ENCODE data around the gene KIAA0930.
"Not testable (repeated sequence)": the region's sequence is repeated elsewhere in the genome, so short reads cannot be mapped to it uniquely, and the experiment has no call there.

The KIAA0930 gene

GRCh38 chr22:45259754-45260394 lies 19.2 kb upstream of the KIAA0930 start:
- no peak overlapping the region for H3K27ac ChIP-seq
- no peaks in the 10 kb centered on the region for H3K27me3 ChIP-seq (replicated peaks)
- TF ChIP-seq CTCF (IDR thresholded peaks at IDR 0.05; ENCODE audit: low read depth, low read length, missing control alignments), result no peak
- H3K36me3 ChIP-seq (replicated peaks), result no peaks in the 10 kb centered on the region
- H3K4me3 ChIP-seq (ENCODE audit: low read depth, low read length), result no peak overlapping the region
- DNase-seq, result no peak
- in situ Hi-C loops (cut with HindIII; ENCODE audit: low pct_ligation_motif_present, low sequenced_read_pairs), result no loop called here

GRCh38 chr22:45257941-45258340 lies 17.2 kb upstream of the KIAA0930 start:
- H3K36me3 ChIP-seq (replicated peaks); H3K27ac ChIP-seq; H3K4me3 ChIP-seq (ENCODE audit: low read depth, low read length); in situ Hi-C loops (cut with HindIII; ENCODE audit: low pct_ligation_motif_present, low sequenced_read_pairs); H3K27me3 ChIP-seq (replicated peaks); DNase-seq: not testable (repeated sequence)

GRCh38 chr22:45254789-45255278 lies 14.1 kb upstream of the KIAA0930 start:
- in situ Hi-C loops (cut with HindIII; ENCODE audit: low pct_ligation_motif_present, low sequenced_read_pairs), result no loop called here
- H3K27ac ChIP-seq, result no peak overlapping the region
- no peak for DNase-seq
- H3K36me3 ChIP-seq (replicated peaks), result no peaks in the 10 kb centered on the region
- H3K27me3 ChIP-seq (replicated peaks), result no peaks in the 10 kb centered on the region
- no peak overlapping the region for H3K4me3 ChIP-seq (ENCODE audit: low read depth, low read length)
- no peak for TF ChIP-seq CTCF (IDR thresholded peaks at IDR 0.05; ENCODE audit: low read depth, low read length, missing control alignments)

- Histone ChIP-seq H3K27ac (no peak overlapping the region), H3K36me3 (replicated peaks) (no peaks in the 10 kb centered on the region), H3K4me3 (ENCODE audit: low read depth, low read length) (no peak overlapping the region), H3K27me3 (replicated peaks) (no peaks in the 10 kb centered on the region)
- in situ Hi-C loops (cut with HindIII; ENCODE audit: low pct_ligation_motif_present, low sequenced_read_pairs), result no loop called here
- TF ChIP-seq CTCF (IDR thresholded peaks at IDR 0.05; ENCODE audit: low read depth, low read length, missing control alignments), result no peak
- no peak for DNase-seq
These were observed 13.7 kb upstream of the KIAA0930 start for GRCh38 chr22:45254388-45254787.

- H3K36me3 ChIP-seq (replicated peaks), result no peaks in the 10 kb centered on the region
- H3K27ac ChIP-seq, result no peak overlapping the region
- no peak overlapping the region for H3K4me3 ChIP-seq (ENCODE audit: low read depth, low read length)
- no peak for TF ChIP-seq CTCF (IDR thresholded peaks at IDR 0.05; ENCODE audit: low read depth, low read length, missing control alignments)
- DNase-seq, result no peak
- in situ Hi-C loops (cut with HindIII; ENCODE audit: low pct_ligation_motif_present, low sequenced_read_pairs), result no loop called here
- H3K27me3 ChIP-seq (replicated peaks), result no peaks in the 10 kb centered on the region
These were observed 12.4 kb upstream of the KIAA0930 start for GRCh38 chr22:45253039-45253641.

GRCh38 chr22:45251825-45252224 lies 11.1 kb upstream of the KIAA0930 start:
- Histone ChIP-seq H3K36me3 (replicated peaks) (no peaks in the 10 kb centered on the region), H3K4me3 (ENCODE audit: low read depth, low read length) (no peak overlapping the region), H3K27ac (no peak overlapping the region), H3K27me3 (replicated peaks) (no peaks in the 10 kb centered on the region)
- in situ Hi-C loops (cut with HindIII; ENCODE audit: low pct_ligation_motif_present, low sequenced_read_pairs), result no loop called here
- peak; percentile 13 for TF ChIP-seq CTCF (IDR thresholded peaks at IDR 0.05; ENCODE audit: low read depth, low read length, missing control alignments)
- DNase-seq, result no peak
